Stimulated activated CD4-positive, alpha-beta T cell treated with anti-CD3 and anti-CD28 coated beads, Interleukin-2, amount 100 ng/mL, for 48 hours (primary cell): Measurements from ENCODE around the gene DIPK2B.

Experiments used
- DNase-seq, 2 donors: peaks; one replicate each; pipeline ENCODE4 v3.0.0-alpha.2; 2020

Gene DIPK2B

GRCh38 chrX:45154462-45154861, 46.2 kb downstream of the DIPK2B start:
- no peak for DNase-seq

- DNase-seq, result no peak
These were observed 46.7 kb downstream of the DIPK2B start for GRCh38 chrX:45154033-45154360.
